Breast epithelium (tissue), 3 donors: ENCODE results near the gene NUDT17.

ENCODE experiments used
- POLR2A ChIP-seq: fragments of 450-650 bp; IDR thresholded peaks from one replicate; pipeline ENCODE4 v1.6.1; 2016; ENCODE audit warnings: antibody characterized with exemption, mild to moderate bottlenecking, moderate library complexity
- POLR2AphosphoS5 ChIP-seq, 3 donors: sonication (generic); formaldehyde crosslinking; IDR thresholded peaks; one replicate each; pipeline ENCODE4 v1.6.1; 2017; ENCODE audit warnings: antibody characterized with exemption in 3 of 3
- TF ChIP-seq, protein P1 (sequence below), 3 donors: fragments of 450-650 bp; IDR thresholded peaks; one replicate each; pipeline ENCODE4 v1.5.1; 2016 to 2017; ENCODE audit warnings: antibody characterized with exemption in 3 of 3, mild to moderate bottlenecking in 3 of 3, moderate library complexity in 3 of 3

DNA sequence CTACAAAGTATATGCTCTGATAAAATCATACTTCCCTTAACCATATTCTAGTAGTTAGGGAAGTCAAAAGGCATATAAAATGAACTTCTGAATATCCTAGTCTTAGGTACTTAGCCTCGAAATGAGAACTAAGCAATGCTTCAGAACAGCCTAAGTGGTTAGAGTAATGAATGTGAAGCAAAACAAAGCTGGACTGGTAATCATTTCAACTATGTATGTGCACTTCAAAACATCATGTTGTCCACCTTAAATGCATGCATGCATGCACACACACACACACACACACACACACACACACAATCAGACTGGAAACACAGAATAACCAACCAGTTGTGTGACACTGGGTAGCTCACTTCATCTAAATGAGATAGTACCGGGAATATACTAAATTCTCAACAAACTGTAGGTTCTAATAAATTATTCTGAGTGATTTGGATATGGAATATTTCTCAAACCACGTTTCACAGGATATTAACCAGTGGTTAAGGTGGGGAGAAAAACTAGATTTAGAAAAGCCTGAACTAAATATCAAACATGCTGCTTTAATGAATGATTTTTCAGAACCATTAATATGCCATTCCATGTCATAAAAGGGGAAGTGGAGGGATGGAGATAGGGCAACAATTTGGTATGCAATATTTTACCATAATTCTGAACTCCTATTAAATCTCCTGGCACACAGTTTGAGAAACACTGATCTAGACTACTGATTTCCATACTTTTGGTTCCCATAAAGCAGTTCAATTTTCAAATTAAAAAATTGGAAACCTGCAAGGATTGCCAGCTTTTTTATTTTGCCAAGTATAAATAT is 41.0 kb upstream of the NUDT17 start:
- TF ChIP-seq, protein P1, sequence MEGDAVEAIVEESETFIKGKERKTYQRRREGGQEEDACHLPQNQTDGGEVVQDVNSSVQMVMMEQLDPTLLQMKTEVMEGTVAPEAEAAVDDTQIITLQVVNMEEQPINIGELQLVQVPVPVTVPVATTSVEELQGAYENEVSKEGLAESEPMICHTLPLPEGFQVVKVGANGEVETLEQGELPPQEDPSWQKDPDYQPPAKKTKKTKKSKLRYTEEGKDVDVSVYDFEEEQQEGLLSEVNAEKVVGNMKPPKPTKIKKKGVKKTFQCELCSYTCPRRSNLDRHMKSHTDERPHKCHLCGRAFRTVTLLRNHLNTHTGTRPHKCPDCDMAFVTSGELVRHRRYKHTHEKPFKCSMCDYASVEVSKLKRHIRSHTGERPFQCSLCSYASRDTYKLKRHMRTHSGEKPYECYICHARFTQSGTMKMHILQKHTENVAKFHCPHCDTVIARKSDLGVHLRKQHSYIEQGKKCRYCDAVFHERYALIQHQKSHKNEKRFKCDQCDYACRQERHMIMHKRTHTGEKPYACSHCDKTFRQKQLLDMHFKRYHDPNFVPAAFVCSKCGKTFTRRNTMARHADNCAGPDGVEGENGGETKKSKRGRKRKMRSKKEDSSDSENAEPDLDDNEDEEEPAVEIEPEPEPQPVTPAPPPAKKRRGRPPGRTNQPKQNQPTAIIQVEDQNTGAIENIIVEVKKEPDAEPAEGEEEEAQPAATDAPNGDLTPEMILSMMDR (IDR thresholded peaks at IDR 0.05), result no peak
- TF ChIP-seq POLR2A (no peak), POLR2AphosphoS5 (IDR thresholded peaks at IDR 0.05) (no peak)
